Kidney tubule cell (primary cell): Measurements from ENCODE around the gene DDAH1.

Experiments
- DNase-seq: peaks from one replicate; pipeline ENCODE4 v3.0.0-alpha.2; 2018; ENCODE audit warnings: low spot score

Gene DDAH1

GRCh38 chr1:85274969-85275453 is 189.9 kb downstream of the DDAH1 start:
- peak; percentile 87 for DNase-seq

DNA sequence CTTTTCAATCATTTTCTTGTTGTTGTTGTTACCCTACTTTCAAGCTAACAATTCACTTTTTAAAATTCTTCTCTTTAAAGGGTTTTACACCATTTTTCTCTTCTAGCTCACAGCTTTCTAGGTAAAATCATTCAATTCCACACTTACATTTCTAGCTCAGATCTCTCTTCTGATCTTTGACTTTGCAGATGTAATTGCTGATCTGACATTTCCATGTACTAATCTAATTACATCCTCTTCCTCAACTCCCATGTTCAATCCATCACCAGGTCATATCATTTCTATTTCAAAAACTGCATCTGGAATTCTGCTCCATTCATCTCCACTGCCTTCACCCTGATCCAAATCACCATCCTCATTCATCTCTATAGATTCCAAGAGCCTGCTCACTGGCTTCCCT is 191.6 kb downstream of the DDAH1 start:
- no peak for DNase-seq

DNA sequence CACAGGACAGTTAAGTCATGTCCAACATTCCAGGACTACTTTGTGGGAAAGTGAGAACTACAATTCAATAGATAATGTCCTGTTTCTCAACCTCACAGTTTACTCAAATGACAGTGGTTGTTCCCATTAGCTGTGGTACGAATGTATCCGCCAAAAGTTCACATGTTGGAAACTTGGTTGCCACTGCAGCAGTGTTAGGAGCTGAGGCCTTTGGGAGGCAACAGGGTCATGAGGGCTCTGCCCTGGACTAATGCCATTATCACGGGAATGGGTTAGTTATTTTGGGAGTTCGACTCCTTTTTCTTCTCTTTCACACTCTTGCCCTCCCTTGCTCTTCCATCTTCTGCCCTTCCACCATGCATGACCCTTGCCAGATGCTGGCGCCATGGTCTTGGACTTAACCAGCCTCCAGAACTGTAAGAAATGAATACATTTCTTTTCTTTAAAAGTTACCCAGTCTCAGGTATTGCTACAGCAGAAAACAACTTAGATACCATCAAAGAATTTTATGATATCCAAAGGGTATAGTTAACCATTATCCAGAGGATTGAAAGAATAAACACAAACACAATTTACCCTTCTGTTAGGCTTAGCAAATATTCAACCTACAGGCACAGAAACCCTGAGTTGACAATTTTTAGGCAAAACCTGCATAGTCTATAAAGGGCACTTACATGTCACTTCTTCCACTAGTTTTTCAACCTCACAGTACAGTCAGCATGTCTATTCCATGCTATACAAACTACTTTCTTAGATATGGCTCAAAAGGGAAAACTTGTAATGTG is 196.0 kb downstream of the DDAH1 start:
- DNase-seq, result no peak
